HEK293 (cell line): Measurements from ENCODE around the gene GRB2.

Source experiments
- CTCF ChIP-seq: fragments of 450-650 bp; formaldehyde crosslinking; IDR thresholded peaks from 2 replicates; pipeline ENCODE4 v1.5.1; 2016; ENCODE audit warnings: missing biosample characterization, missing genetic modification characterization
- ELK4 ChIP-seq: IDR thresholded peaks from 2 replicates; pipeline ENCODE4 v1.6.1; 2011; ENCODE audit warnings: mild to moderate bottlenecking, low read depth, low read length, borderline replicate concordance
- GLI4 ChIP-seq: fragments of 450-650 bp; formaldehyde crosslinking; IDR thresholded peaks from 2 replicates; pipeline ENCODE4 v1.5.1; 2016; ENCODE audit warnings: missing biosample characterization, missing genetic modification characterization
- ZNF223 ChIP-seq: fragments of 450-650 bp; formaldehyde crosslinking; IDR thresholded peaks from 2 replicates; pipeline ENCODE4 v1.5.1; 2016; ENCODE audit warnings: missing biosample characterization, missing genetic modification characterization
- ZNF707 ChIP-seq: fragments of 450-650 bp; formaldehyde crosslinking; IDR thresholded peaks from 2 replicates; pipeline ENCODE4 v1.5.1; 2016; ENCODE audit warnings: missing biosample characterization, missing genetic modification characterization

- TF ChIP-seq CTCF = no peak
- TF ChIP-seq ZNF223 (tag by site-specific recombination) = no peak
- no peak for TF ChIP-seq ZNF707
- TF ChIP-seq GLI4 = no peak
- no peak for TF ChIP-seq ELK4
Measured at GRCh38 chr17:75277664-75278071, 127.8 kb downstream of the GRB2 start.
